Measurements from ENCODE around the gene RPS10. TPM values are rescaled to one million over a fixed set of nuclear protein-coding genes. Genes with fewer than 3 reads are reported as not detected.

The RPS10 gene
- total and polyA plus RNA-seq, 2 donors (not counting 3 experiments of a cell fraction or from before 2014, with no cell fraction given): 1,416 to 5,496 TPM

DNA sequence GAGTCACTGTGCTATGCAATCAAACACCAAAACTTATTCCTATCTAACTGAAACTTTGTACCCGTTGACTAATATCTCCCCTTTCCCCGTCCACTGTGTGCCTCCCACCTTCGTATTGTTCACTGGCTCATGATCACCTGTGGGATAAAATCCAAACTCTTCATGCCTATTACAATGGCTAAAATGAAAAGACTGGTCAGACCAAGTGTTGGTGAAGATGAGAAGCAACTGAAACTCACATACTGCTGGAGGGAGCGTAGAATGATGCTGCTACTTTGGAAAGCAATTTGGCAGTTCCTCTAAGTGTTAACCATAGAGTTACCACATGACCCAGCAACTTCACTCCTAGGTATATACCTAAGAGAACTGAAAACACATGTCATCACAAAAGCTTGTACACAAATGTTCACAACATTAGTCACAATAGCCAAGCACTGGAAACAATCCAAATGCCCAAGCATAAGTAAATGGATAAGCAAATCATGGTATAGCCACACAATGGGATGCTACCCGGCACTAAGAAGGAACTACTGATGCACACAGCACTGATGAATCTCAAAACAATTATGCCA, 13.1 kb downstream of the RPS10 start:
- no peaks in the 10 kb centered on the region for H3K27me3 ChIP-seq (ENCODE audit: control insufficient read depth in 2 of 2, insufficient read depth in 2 of 2, low read length in 2 of 2)
- no peak overlapping the region for H3K27ac ChIP-seq (ENCODE audit: insufficient read depth, low read depth, low read length)
- H3K4me3 ChIP-seq (replicated peaks in 1 of 3; ENCODE audit: insufficient read depth in 1 of 3, low read depth in 1 of 3, low read length in 3 of 3): no peak overlapping the region
- FAIRE-seq: no peak
- CTCF ChIA-PET: interaction anchor here (1.7 kb wide), 1 partner anchor 170 kb away, joined by 4 read pairs; no protein-coding TSS in a partner anchor
- dilution Hi-C loops (cut with MboI; ENCODE audit: extremely low pct_ligation_motif_present, low sequenced_read_pairs): no loop called here
- no peaks in the 10 kb centered on the region for H3K9me1 ChIP-seq (replicated peaks; ENCODE audit: control insufficient read depth, extremely low read depth, insufficient read depth, low read length)
- DNase-seq (ENCODE audit: low read depth, low spot score): no peak
- no peaks in the 10 kb centered on the region for H3K4me1 ChIP-seq (ENCODE audit: control insufficient read depth, extremely low read depth, insufficient read depth, low read length)
- POLR2A ChIA-PET: no interaction called here
- BruUV-seq (replicated peaks): no TSS peak
- H3K79me2 ChIP-seq (ENCODE audit: control insufficient read depth, insufficient read depth, low read length): no peaks in the 10 kb centered on the region
- no peak overlapping the region for H3K4me2 ChIP-seq (ENCODE audit: insufficient read depth, low read length)
- no peak overlapping the region for H2AFZ ChIP-seq (ENCODE audit: low read depth, low read length)
- no peaks in the 10 kb centered on the region for H4K20me1 ChIP-seq (replicated peaks; ENCODE audit: control insufficient read depth, extremely low read depth, insufficient read depth, low read length)
- H3K9ac ChIP-seq (replicated peaks; ENCODE audit: extremely low read depth, insufficient read depth, low read length): no peak overlapping the region
- peaks cover 10 to 12% of the 10 kb centered on the region in 2 experiments for H3K36me3 ChIP-seq (ENCODE audit: control insufficient read depth in 2 of 2, extremely low read depth in 1 of 2, insufficient read depth in 2 of 2, low read length in 2 of 2)
- TF ChIP-seq MYC (IDR thresholded peaks at IDR 0.05; ENCODE audit: low read depth, low read length): no peak
- TF ChIP-seq POLR2AphosphoS5 (IDR thresholded peaks at IDR 0.05; ENCODE audit: insufficient read depth, low read depth, low read length): no peak
- TF ChIP-seq CTCF (IDR thresholded peaks at IDR 0.05; ENCODE audit: extremely low read depth in 1 of 2, insufficient read depth in 1 of 2, low read depth in 1 of 2, low read length in 2 of 2): no peak
- TF ChIP-seq POLR2A (IDR thresholded peaks at IDR 0.05; ENCODE audit: low read depth, low read length): no peak
- TF ChIP-seq, protein P1, sequence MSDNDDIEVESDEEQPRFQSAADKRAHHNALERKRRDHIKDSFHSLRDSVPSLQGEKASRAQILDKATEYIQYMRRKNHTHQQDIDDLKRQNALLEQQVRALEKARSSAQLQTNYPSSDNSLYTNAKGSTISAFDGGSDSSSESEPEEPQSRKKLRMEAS (IDR thresholded peaks at IDR 0.05; ENCODE audit: insufficient read depth, insufficient read length): no peak
- TF ChIP-seq GATA2 (IDR thresholded peaks at IDR 0.05; ENCODE audit: insufficient read depth, insufficient read length, low read depth, low read length): no peak
- H3K9me3 ChIP-seq (replicated peaks; ENCODE audit: control insufficient read depth, insufficient read depth, low read length): no peaks in the 10 kb centered on the region
- intact Hi-C loops (cut with micrococcal nuclease): no loop called here

Measured in endothelial cell of umbilical vein (primary cell).